Fibroblast of skin of left biceps (primary cell): ENCODE data around the gene DNAJC27.

Source experiments
- DNase-seq, 2 experiments: peaks; one replicate each; pipeline ENCODE4 v3.0.0-alpha.2; 2013; ENCODE audit warnings: low read depth in 2 of 2

Gene DNAJC27

DNA sequence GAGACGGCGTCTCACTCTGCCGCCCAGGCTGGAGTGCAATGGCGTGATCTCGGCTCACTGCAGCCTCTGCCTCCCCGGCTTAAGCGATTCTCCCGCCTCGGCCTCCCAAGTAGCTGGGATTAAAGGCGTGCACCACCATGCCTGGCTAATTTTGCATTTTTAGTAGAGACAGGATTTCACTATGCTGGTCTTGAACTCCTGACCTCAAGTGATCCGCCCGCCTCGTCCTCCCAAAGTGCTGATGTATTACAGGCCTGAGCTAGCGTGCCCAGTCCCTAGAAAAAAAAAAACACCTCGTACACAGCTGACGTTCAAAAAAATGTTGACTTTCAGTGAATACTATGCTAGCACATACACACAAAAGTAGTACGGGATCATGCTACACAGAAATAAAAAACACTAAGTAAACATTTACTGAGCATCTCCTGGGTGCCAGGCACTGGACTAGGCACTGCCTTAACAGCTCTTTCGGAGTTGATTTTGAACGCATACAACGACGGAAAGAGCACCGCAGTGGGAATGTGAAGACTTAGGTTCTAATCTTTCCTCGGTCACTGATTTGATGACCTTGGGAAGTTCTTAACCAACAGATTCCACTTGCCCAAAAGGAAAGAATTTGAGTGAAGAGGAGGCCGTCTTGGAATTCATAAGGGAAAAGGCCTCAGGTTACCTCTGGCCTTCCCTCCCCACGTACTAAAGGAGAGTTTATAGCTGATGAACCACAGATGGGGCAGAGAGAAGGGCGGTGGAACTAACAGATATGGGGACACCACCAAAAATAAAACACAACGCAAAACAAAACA, 1.1 kb downstream of the DNAJC27 start:
- peak in 1 of 2 experiments; percentile 2 for DNase-seq

DNA sequence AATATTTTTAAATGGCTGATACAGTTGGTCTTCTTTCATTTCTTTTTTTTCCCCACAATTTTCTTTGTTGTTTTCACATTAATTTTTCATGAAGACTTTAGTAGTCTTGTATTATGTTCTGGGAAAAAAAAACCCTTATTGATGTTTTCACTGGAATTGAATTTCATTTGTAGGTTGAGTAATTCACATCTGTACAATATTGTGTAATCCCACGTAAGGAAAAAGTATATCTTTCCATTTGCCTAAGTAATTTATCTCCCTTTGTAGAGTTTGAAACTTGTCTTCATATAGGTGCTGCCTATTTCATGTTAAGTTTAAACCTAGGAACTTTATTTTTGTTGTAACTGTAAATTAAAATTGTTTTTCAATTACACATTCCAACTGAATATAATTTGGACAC, 2.0 kb downstream of the DNAJC27 start:
- DNase-seq, result no peak

DNA sequence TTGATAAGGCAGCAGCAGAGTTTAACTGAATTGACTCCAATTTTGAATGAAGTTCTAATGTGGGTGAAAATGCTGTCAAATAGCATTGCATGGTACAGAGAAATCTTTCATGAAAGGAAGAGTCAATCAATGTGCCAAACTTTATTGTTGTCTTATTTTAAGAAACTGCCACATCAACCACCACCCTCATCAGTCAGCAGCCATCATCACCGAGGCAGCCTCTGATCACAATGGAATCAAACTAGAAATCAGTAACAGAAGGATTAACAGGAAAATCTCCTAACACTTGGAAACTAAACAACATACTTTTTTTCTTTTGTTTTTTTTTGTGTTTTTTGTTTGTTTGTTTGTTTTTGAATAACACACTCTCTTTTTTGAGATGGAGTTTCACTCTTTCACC, 9.9 kb downstream of the DNAJC27 start:
- DNase-seq, result no peak

DNA sequence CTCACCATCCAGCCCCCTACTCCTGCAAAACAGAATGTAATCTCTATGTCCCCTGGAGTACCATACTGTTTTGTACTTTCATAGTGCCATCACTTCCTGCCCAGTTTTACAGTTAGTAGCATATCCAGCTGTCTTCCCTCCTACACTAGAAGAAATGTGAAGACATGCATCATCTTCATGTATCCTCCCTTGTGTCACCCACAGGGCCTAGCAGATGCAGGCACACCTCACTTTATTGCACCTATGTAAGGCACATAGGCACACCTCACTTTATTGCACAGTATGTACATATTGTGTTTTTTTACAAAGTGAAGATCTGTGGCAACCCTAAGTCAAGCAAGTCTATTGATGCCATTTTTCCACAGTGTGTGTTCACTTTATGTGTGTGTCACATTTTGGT, 12.0 kb downstream of the DNAJC27 start:
- DNase-seq, result no peak

DNA sequence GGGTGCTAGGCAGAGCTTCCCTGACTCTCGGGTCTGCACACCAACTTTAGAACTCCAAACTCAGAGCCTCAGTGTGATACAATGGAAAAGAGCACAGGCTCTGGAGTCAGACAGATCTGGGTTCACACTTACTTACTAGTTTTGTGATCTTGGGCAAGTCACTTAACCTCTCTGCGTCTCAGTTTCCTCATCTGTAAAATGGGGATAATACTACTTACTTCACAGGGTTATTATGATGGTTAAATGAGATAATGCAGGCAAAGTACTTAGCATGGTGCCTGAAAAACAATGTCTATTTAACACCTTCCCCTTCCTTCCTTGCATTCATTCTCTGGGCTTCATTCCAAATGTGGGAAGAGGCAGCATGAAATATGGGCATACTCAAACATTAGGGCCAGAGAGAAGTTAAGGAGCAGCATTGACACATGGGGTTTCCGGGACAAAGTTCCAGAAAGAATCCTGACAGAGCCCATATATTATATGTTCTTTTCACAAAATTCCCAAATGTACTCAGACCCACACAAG, 13.3 kb downstream of the DNAJC27 start:
- DNase-seq, result no peak

DNA sequence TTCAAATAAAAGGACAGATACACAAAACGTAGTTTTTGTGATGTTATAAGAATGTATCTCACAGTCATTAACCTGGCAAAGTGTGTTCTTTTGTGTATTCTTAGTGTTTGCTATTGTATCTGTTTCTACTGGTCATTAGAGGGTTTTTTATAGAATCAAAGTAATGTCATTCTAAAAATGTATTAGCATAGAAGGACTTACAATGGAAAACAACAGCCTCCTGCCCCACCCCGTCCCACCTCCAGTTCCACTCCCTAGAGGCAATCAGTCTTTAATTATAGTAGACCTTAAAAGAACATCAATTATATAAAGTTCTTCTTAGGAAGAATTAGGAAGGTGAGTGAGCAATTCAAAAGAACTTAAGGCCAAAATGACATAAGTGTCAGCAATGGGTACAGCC, 13.8 kb downstream of the DNAJC27 start:
- no peak for DNase-seq

DNA sequence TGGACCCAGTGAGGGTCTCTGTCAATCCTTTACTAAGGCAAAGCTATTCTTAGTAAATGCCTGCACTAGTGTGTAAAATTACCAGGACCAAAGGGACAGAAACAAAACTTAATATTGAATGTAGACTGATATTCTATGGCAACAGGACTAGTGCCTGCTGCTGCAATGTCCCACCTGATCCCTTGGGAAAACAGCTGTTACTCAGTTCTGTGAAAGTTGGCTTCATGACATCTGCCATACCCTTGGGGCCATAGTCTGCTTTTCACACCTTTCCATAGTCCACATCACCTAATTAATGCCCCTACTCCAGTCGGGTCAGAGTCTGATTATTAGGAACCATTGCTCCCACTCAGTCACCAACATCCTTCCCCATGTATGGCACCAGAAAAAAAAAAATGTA, 14.5 kb downstream of the DNAJC27 start:
- DNase-seq, result no peak

DNA sequence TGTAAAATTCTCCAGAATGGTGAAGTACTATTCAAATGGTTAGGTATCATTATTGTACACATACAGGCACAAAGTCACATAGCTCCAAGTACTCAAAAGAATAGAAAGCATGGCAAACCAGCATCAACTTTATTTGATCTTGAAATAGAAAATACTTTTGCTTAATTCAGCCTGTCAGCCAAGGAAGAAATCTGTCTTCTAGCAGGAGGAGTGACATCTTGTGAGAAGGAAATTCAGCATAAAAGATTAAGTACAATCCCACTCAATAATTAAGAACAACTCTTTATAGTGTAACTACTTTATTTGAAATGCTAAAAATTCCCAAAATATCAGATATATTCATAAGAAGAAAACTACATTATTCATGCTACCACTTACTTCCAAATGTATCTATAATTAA, 15.8 kb downstream of the DNAJC27 start:
- no peak for DNase-seq

DNA sequence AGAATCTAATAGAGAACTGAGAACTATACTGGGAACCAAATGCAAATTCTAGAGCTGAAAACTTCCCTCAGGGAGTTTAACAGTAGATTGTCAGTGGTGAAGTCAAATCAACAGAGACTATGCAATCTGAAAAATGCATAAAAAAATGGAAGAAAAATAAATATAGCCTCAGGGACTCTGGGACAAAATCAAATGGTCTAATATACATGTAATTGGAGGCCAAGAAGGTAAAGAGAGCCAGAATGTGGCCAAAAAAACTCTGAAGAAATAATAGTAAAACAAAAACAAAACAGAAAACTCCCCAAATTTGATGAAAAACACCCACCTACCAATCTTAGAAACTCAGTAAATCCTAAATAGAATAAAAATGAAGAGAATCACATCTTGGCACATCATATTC, 16.5 kb downstream of the DNAJC27 start:
- no peak for DNase-seq

DNA sequence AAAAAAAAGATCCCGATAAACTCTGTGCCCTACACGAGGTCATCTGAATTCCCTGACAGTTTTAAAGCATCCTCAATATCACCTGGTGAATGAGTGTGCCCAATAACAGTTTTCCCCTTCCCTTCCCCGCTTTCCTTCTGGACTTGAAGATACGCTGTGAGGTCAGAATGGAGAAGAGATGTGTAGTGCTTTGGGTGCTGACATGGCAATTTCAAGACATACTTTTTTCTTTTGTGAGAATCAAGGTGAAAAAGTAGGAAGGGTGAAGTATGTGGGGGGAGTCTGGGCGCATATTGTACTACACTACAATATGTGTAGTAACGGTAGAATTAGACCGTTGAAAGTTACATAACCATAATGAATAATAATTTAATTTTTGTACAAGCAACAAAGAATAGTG, 21.7 kb downstream of the DNAJC27 start:
- no peak for DNase-seq

DNA sequence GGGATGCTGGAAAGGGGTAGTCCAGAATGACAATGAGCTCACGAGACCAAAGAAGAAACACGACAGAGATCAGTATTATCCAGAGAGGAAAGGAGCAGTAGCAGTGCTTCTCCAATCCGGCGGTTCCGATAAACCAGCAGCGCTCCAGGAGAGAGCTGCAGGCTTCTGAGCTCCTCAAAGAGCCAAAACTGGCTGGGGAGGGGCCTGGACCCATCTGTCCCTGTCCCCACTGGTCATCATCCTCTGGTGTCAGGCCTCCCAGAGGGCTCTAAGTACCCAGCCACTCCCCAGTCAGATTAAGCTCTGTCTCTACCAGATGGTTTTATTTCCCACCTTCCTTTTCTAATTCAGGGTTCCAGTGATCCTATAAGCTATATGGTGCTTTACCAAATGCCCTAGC, 23.2 kb downstream of the DNAJC27 start:
- DNase-seq, result no peak

DNA sequence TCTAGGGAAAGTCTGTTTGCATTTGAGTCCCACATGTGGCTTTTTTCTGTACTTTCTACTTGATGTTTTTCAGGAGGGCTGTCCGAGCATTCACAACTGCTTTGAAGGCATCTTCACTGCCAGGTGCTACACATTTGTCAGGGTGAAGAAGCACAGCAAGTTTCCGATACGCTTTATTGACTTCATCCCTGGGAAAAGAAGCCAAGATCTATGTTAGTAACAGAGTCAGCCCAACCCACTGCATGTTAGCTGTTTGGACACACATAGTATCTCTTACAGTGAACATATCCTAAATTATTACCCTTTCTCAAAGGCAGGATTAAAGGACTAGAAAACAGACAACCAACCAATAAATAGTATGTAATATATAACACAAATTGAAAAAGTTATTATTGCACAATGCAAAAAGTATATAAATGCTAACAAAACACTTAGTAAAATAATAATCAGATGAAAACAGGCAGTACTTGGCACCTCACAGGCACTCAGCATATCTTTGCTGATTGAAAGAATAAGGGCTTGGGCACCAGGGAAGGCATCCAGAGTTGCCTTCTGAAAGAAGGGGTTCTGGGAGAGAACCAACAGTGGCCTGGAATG, 24.1 kb downstream of the DNAJC27 start:
- DNase-seq, result no peak

DNA sequence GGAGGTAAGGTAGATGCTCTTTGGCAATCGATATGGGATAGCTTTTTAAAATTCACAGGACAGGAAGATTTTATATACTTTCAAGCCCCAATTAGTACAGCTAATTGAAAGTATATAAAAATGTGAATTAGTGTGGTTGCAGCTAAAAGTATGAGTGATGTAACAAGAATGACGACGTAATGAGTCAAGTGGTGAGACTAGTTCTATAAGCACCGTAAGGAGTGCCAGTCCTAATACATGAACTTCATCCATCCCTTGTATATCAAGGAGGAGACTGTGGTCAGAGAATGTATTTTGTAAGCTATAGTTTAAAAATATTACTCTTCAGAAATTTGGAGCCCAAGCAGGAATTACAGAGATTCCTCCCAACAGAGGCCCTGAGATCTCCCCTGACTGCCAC, 25.8 kb downstream of the DNAJC27 start:
- no peak for DNase-seq

DNA sequence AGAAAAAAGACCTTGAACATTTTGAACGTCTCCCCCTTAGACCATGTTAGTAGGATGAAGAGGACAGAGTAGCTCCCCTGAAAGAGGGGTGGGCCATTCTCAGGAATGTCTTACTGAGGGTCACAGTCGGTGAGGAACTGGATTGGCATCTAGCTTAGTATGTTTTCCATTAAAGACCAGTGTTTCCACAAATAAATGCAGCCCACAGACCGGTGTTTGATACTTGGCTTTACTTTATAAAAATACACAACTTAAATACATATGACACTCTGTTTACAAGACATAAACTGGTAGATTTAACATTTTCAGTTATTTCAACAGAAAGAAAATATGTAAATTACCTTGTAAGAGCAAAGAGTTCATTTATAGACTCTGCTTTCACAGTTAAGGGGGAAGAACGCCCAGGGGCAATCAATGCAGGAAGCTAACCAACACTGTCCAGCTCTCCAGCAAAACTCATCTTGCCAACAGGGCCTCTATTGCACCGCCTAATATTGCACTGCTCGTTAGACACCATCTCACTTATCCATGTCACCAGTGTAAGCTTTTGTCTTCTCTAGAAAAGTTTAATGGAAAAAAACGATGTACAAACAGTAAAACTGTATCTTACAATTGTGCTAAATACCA, 28.2 kb downstream of the DNAJC27 start:
- DNase-seq, result no peak

DNA sequence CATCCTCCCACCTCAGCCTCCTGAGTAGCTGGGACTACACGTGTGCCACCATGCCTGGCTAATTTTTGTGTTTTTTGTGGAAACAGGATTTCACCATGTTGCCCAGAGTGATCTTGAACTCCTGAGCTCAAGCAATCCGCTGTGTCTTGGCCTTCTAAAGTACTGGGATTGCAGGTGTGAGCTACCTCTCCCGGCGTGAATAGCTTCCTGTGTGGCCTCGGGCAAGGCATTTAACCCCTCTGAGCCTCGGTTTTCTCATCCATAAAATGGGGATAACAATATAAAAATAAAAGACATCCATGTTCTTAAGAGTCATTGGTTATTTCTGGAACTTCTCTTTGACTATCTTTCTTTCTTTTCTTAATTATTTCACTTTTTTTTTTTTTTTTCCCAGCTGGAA, 32.4 kb downstream of the DNAJC27 start:
- DNase-seq, result no peak

DNA sequence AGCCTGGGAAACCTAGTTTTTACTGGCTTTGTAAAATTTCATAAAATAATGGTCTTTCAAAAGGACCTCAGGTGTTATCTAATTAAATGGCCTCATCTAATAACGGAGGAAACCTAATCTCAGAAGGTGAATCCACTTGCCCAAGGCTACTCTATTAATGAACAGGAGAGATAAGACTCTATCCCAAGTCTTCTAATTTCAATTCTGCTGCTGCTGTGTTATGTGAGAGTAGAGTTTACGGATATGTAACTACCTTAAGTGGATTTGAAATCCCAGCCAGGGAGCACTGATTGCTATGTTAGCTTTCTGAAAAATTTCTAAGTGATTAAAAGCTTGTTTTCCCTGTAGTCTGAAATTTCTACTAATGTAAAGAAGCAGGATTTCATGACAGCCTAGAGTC, 34.5 kb downstream of the DNAJC27 start:
- no peak for DNase-seq

DNA sequence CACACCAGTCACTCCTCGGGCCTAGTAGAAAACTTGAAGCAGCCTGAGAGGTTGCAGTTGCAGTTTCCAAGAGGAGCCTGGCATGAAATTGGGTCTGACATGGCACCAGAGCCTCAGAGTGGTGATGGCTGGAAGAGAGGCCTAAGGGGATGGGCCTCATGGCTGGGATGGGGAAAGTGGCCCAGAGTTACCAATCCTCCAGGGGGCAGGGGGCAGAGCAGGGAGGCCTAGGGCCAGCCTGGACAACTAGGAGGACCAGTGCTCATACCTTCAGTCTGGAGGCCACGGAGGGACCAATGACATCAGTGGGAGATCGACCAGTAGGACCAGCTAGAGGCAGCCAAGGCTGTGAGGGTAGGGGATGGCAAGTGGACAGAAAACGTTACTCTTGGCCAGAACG, 36.6 kb downstream of the DNAJC27 start:
- no peak for DNase-seq

DNA sequence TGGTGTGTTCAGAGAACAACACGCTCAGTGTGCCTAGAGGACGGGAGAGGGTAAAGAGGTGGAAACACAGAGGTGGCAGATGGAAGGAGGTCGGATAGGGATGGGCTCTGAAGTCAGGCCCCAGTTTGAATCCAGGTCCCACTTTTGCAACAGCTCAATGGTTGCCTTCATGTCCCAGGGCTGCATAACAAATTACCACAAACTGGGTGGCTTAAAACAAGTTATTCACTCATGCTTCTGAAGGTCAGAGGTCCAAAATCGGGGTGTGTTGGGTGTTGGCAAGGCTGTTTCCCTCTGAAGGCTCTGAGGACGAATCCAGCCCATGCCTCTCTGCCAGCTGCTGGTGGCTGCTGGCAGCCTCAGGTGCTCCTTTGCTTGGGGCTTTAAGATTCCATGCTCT, 39.0 kb downstream of the DNAJC27 start:
- no peak for DNase-seq

DNA sequence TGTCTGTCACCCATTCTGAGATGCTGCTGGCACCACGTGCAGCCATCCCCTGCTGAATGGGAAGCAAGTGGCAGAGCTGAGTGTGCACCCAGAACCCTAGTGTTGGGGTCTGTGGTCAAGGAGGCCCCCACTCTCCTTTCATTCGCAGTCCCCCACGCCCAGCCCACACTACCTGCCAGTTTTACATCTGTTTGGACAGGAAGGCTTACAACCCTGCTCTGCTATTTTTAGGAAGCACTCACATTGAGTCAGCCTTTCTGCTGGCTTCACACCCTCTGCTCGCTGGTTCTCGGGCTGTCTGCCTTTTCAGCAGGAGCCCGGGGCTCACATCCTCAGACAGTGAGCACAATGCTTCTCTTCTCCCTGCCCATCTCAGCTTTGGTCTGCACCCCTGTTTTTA, 41.0 kb downstream of the DNAJC27 start:
- DNase-seq, result no peak

DNA sequence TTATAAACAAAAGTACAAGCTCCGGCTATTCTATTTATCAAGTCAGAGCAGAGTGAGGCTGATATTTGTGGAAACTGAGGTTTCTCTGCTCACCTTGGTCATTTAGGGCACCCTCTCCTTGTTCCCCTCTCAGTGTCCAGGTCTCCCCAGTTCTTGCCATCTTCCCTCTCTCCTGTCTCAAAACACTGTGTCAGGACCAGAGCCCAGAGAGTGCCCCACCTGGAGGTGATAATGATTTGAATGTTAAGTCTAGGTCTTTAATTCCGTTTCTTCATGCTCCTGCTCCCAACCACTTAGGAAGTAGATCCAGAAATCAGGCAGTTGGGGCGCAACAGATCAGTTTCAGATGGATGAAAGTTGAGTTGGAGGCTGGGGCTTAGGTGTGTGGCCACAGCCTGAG, 42.5 kb downstream of the DNAJC27 start:
- no peak for DNase-seq

DNA sequence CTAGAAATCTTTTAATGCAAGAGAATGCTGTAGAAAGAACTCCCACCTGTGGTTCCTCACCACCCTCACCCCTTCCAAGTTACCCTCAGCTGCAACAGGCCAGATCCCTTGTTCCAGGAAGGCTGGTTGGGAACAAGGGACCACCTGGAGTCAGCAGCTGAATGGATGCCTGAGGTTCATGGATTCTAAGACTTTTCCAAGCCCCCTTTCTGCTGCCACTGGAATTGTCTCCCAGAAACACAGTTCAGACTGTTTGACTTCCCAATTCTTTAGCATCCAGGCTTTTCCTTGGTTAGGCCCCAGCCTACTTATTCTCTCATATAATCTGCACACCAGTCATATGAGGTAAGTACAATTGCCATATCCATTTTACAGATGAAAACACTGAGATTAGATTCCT, 43.7 kb downstream of the DNAJC27 start:
- no peak for DNase-seq

DNA sequence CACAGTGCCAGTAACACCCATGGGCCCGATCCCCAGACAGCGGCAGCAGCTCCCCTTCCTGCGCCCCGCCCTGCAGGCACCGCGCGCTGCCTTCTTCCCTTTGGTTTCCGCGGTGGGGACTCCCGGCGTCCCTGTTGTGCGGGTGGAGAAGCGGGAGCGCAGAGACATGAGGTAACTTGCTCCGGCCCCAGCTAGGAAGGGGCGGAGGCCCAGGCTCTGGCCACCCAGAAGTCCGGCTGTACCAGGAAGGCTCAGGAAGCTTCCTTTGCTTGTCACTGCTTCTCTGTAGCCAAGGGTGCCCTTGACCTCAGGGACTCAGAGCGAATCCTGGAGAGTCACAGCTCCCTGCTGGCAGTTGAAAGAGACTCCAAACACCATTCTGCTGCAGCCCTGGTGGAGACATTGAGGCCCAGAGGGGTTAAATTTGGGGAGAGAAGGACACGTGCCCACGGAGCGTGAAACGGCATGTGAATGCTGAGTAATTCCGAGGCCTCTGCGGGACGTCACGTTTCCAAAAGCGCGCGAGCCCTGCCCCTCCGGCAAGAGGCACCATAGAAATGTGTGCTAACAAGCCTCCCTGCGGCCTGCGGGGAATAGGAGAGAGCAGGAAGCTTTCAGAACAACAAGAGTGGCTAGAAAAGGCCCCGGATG, 45.0 kb downstream of the DNAJC27 start:
- no peak for DNase-seq

DNA sequence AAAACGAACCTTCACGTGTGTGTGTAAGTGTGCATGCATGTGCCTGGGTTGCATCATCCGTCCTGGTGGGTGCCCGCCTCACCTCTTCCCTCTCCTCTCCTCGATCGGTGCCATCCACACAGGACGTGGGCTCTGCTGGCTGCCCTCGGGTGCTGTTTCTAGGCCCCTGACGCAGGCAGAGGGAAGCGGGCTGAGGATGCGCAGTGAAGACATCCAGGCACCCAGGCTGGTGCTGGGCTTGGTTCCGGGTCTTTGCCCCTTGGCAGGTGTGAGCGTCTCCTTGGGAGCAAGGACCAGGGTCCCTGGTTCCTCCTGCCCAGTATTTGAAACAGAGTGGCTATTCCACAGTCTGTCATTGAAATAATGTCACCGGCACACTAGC, 45.5 kb downstream of the DNAJC27 start:
- DNase-seq, result no peak
